HG03354 (cell line): ENCODE data around the gene ITGB1BP1.

ENCODE experiments used
- ATAC-seq: cut with Tn5 transposase; IDR thresholded peaks from one replicate; pipeline ENCODE4 v1.9.1; 2021; ENCODE audit warnings: mild to moderate bottlenecking; ENCODE audit not compliant: unreplicated experiment, poor library complexity, severe bottlenecking

The ITGB1BP1 gene

GRCh38 chr2:9382604-9383235 is 40.6 kb downstream of the ITGB1BP1 start:
- ATAC-seq: no peak

DNA sequence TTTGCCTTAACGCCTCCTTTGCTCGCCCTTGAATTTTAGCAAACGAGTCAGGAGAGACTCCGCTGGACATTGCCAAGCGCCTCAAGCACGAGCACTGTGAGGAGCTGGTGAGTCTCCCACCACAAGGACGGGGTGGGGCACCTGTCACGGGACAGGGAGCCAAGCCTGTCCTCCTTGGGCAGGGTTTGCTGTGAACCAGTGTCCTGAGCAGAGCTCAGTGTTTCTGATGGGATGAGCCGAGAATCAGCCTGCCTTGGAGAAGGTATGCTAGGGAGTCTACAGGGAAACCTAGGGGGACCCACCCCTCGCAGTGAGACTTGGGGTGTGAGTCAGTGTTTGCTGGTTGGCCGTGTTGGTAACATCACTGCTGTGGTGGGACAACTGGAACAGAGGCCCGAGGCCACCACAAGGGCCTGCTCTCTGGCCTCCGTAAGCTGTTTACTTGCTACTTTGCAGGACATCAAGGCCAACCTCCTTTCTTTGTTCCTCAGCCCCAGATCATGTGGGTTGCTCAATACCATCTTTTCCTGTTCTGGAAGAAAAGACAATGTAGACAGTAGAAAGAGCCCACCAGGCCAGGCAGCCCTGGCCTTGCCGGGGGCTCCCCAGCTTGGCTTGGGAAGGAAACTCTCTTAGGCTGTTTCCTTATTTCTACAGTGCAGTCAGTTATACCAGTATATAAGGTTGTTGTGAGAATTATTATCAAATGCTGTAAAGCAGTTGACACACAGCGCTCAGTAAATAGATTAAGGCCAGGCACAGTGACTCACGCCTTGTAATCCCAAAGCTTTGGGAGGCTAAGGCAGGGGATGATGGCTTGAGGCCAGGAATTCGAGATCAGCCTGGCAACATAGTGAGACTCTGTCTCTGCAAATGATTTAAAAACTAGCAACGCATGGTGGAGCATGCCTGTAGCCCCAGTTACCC is 42.4 kb downstream of the ITGB1BP1 start:
- ATAC-seq: no peak

DNA sequence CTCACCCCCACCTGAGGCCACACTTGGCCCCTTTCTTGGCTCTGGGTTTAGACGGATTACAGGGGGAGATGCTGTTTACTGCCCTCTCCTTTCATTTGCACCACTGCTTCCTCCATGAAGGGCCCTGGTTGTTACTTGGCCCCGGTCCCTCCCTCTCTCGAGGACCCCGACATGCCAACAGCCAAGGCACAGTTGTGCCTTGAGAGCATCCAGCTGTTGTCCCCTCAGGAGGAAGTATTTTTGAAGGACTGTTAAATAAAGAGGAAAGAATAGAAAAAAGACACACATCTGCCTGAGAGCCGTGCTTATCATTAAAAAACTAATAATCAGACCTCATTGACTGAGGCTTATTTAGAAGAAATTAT is 44.0 kb downstream of the ITGB1BP1 start:
- ATAC-seq: no peak

- no peak for ATAC-seq
Observed at GRCh38 chr2:9378433-9379390, 44.6 kb downstream of the ITGB1BP1 start.

DNA sequence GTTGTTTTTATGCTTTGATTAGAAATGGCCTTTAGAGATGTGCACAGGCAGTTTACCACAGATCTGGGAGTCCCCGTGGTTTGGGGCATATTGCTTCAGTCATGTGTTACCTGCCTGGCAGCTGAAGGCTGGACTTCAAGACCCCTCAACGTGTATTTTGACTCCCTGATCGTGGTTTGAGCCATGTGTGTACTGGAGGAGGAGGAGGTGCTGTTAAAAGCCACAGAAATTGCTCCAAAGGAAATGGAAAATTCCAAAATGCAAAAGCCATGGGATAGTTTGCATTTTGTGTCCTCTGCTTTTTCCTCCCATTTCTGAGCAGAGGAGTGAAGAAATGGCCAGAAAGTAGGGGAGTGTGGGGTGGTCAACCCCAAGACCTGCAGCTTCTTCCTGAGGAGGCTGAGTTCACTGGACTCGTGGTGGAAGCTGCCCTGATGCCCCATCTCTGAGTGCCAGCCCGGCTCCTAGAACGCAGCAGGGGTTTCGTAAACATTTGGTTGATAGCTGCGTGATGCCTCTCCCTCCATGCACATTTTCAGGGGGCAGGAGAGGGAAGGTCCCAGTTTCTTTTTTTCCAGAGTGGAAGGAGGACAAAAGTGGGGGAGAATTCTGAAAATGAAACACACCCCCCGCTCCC is 45.7 kb downstream of the ITGB1BP1 start:
- no peak for ATAC-seq

GRCh38 chr2:9375857-9376428 is 47.4 kb downstream of the ITGB1BP1 start:
- no peak for ATAC-seq

- no peak for ATAC-seq
Observed at GRCh38 chr2:9374071-9374730, 49.1 kb downstream of the ITGB1BP1 start.

DNA sequence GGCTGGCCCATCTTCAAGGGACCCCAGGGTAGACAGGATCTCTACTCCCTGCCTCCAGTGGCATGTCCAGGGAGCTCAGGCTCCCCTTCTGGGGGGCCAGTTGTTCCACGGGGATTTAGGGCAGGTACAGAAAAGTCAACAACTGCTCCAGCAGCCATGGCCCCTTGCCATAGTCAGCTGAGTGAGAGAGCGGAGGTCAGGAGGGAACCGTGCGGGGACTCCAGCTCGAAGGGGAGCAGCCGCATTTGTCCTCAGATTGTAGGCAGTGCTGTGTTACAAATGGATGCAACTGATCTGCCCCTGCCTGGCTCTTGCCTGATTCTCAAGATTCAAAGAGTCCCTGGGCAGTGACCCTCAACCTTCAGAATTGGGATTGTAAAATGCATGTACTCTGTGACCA is 49.9 kb downstream of the ITGB1BP1 start:
- ATAC-seq: no peak

DNA sequence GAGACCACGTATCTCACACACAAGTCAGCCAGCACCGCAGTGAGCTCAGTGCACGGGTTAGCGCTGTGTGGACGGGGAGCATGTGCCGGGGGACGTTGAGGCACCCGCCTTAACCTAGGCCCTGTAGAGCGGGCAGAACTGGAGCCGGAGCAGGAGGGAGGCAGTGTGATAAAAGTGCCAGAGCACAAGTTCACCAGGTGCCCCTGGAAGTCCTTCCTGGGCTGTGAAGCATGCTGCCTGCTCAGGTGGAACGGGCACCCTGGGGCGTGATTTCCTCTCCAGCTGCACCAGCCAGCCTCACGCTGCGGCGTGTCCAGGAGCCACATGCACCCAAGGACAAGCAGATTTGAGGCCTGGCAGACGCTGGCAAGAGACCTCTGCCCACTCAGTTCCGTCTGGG is 50.3 kb downstream of the ITGB1BP1 start:
- no peak for ATAC-seq

GRCh38 chr2:9370746-9371145 is 52.6 kb downstream of the ITGB1BP1 start:
- ATAC-seq: no peak

GRCh38 chr2:9366026-9366425 is 57.3 kb downstream of the ITGB1BP1 start:
- ATAC-seq: no peak

- no peak for ATAC-seq
Observed at GRCh38 chr2:9365498-9366019, 57.8 kb downstream of the ITGB1BP1 start.

- ATAC-seq: no peak
Observed at GRCh38 chr2:9364791-9365497, 58.4 kb downstream of the ITGB1BP1 start.

DNA sequence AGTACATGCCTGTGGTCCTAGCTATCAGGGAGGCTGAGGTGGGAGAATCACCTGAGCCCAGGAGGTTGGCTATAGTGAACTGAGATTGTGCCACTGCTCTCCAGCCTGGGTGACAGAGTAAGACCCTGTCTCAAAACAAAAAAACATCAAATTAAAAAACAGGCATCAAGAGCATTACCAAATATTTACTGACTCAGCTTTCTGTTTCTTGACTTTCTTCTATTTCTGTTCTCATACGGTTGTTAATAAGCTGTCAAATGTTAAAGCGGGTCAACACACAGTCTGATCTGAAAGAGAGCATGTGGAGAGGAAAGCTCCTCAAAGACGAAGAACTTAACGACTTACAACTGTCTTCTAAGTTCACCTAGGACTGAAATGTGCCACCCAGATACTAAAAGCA is 59.0 kb downstream of the ITGB1BP1 start:
- ATAC-seq: no peak

GRCh38 chr2:9360701-9361100 is 62.6 kb downstream of the ITGB1BP1 start:
- no peak for ATAC-seq

- no peak for ATAC-seq
Observed at GRCh38 chr2:9360110-9360509, 63.2 kb downstream of the ITGB1BP1 start.

DNA sequence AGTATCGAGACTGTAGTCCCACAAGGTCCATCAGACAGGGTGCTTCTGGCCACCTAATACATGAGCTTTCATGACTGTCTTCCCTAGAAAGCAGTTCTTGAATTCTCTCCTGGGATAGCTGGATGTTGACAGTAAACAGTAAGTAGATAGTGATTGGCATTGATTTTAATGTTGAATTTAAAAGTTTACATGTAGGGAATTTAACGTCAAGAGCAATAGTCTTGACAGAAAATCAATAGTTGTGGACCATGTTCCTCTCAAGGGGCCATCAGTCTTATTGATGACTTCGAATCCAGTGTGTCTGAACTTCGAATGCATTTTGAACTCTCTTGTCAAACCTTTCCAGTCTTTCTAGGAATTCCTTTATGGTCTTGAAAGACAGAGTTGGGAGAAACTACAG is 63.9 kb downstream of the ITGB1BP1 start:
- no peak for ATAC-seq

- ATAC-seq: no peak
Observed at GRCh38 chr2:9358846-9359245, 64.5 kb downstream of the ITGB1BP1 start.
